ENCODE results near the gene LMAN2. TPM values are rescaled to one million over a fixed set of nuclear protein-coding genes. Genes with fewer than 3 reads are reported as not detected.

The LMAN2 gene
- total and polyA plus RNA-seq, 8 donors: 71.1 to 128 (median 92.6) TPM

DNA sequence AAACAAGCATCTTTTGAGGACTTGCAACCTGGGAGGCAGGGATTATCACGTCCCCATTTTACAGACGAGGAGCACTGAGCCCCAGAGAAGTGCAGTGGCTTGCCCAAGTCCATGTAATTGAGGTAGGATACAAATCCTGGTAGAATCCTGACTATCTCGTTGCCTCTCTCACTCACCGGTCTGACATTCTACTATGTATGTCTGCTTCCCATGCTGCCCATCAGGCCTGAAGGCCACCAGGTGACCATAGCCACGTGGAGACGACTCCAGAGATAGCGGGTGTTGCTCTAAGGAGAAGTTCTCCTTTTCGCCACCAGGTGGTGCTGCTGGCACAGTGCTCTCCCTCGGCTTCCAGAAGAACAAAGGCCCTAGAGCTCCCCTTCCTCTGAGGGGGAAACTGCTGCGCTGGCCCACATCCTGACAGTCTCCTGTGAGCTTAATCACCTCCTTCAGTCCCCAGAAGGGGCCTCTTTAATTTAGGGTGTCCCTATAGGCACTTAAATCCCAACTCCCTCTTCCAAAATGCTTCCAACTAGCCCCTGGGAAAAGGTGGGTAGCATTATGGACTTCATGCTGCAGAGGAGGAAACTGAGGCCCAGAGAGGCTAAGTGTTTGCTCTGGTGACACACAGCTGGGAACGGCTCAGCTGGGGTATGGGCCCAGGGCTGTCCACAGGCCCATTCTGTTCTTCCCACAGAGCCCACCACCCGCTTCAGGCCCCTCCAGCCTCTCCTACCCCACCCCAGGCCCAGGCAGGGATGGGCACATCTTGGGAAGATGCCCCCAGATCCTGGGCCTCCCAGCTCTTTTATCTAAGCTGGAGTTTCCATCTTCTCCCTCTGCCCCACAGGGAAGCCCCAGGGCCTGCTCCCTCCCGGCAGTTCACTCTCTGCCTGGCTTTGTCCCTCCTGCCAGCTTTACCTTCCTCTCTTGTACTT lies 39.2 kb upstream of the LMAN2 start:
- DNase-seq: peak; percentile 77 to 92 (median 86)
- no peaks in the 10 kb centered on the region for H3K27me3 ChIP-seq
- no peaks in the 10 kb centered on the region for H3K36me3 ChIP-seq
- TF ChIP-seq, protein P1, sequence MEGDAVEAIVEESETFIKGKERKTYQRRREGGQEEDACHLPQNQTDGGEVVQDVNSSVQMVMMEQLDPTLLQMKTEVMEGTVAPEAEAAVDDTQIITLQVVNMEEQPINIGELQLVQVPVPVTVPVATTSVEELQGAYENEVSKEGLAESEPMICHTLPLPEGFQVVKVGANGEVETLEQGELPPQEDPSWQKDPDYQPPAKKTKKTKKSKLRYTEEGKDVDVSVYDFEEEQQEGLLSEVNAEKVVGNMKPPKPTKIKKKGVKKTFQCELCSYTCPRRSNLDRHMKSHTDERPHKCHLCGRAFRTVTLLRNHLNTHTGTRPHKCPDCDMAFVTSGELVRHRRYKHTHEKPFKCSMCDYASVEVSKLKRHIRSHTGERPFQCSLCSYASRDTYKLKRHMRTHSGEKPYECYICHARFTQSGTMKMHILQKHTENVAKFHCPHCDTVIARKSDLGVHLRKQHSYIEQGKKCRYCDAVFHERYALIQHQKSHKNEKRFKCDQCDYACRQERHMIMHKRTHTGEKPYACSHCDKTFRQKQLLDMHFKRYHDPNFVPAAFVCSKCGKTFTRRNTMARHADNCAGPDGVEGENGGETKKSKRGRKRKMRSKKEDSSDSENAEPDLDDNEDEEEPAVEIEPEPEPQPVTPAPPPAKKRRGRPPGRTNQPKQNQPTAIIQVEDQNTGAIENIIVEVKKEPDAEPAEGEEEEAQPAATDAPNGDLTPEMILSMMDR (IDR thresholded peaks at IDR 0.05): peak; percentile 95 to 99 (median 98)
- H3K9me3 ChIP-seq: no peaks in the 10 kb centered on the region
- H3K4me3 ChIP-seq: no peak overlapping the region
- H3K4me1 ChIP-seq: no peaks in the 10 kb centered on the region
- intact Hi-C loops (cut with DNase I): loop anchor here in 2 of 3 donors (5.0 kb wide), 2 partner anchors 62 to 112 kb away; no protein-coding TSS in a partner anchor
- no peak overlapping the region for H3K27ac ChIP-seq
- WGBS, 2 donors: 22 to 26% methylated on average over 13 of the region's 13 CpGs
- FAIRE-seq: no peak
- ATAC-seq: peak; percentile 90 to 97 (median 95)

DNA sequence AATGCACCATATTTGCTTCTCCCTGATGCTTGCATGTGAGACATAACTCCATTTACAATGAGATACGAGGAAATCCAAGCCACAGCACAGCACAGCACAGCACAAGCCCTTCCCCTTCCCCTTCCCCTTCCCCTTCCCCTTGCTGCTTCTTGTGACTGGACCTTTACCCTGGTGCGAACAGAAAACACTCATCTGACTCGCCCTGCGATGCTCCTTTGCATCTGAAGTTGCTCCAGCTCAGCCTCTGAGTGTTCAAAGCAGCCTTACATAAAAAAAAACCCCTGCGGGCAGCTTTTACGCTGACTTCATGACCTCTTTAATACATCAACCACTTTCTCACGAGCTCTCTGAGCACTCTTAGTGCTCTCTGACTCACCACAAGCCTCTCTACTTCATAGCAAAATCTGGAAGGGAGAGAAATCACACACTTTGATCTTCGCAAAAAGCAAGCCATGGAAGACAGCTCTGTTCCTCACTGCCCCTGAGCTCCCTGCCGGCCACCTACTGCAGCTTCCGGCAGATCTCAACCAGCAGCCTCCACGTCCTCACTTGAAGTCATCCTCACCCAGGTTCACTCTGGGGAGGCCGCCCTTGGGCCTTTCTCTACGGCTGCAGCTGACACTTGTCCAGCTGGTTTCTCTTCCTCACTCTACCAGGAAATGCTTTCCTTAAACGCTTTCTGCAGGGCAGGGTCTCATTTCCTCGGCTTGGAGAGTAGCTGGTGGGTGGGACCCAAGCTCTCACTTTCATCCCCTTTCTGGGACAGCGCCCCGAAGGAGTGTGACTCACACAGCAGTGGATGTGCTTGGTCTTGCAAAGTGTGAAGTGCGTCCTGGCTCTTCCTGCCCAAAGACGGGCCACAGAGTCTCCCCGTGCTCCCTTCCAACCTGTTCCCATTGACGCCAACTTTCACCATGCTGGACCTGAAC lies 38.0 kb upstream of the LMAN2 start:
- Histone ChIP-seq H3K27ac (peak overlapping the region in 1 of 4 donors; percentile 8), H3K4me3 (no peak overlapping the region), H3K27me3 (no peaks in the 10 kb centered on the region), H3K36me3 (no peaks in the 10 kb centered on the region), H3K4me1 (no peaks in the 10 kb centered on the region), H3K9me3 (no peaks in the 10 kb centered on the region)
- TF ChIP-seq, protein P1 (IDR thresholded peaks at IDR 0.05): no peak
- ATAC-seq: peak in 2 of 4 donors; percentile 41 to 60
- 60 to 62% methylated on average over 21 of the region's 21 CpGs for WGBS, 2 donors
- intact Hi-C loops (cut with DNase I): loop anchor here in 2 of 3 donors (5.0 to 10.0 kb wide), 3 partner anchors 63 to 113 kb away; partner anchors contain the start of gene MXD3 (in 1 of the 2)
- no peak for DNase-seq
- no peak for FAIRE-seq

DNA sequence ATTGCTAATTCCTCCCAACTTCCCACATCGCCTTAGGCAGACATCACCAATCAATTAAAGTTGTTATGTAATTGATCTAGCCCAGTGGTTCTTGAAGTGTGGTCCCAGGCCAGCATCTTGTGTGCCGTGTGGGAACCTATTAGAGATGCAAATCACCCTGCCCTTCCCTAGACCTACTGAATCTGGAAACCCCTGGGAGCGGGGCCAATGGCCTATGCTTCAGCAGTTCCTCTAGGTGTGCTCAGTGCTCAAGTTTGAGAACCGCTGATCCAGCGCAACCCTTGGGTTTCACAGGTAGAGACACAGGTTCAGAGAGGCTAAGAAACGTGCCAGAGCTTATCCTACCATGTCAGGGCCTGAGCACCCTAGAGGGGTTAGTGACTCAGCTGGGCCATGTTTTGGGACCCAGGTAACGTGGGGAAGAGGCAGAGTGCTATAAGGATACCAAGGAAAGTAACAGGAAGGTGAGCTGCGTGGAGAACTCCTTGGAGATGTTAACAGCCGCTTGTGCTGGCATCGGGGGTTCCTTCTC lies 37.1 kb upstream of the LMAN2 start:
- ATAC-seq (no peak), FAIRE-seq (no peak), DNase-seq (no peak)
- no peak overlapping the region for H3K4me3 ChIP-seq
- H3K27ac ChIP-seq: no peak overlapping the region
- WGBS, 2 donors: 83 to 91% methylated on average over 10 of the region's 10 CpGs
- intact Hi-C loops (cut with DNase I): loop anchor here in 1 of 3 donors (10.0 kb wide), 1 partner anchor 74 kb away; the partner anchor contains the start of gene MXD3
- H3K27me3 ChIP-seq: no peaks in the 10 kb centered on the region
- no peaks in the 10 kb centered on the region for H3K4me1 ChIP-seq
- no peaks in the 10 kb centered on the region for H3K36me3 ChIP-seq
- no peaks in the 10 kb centered on the region for H3K9me3 ChIP-seq
- TF ChIP-seq, protein P1 (IDR thresholded peaks at IDR 0.05): no peak

DNA sequence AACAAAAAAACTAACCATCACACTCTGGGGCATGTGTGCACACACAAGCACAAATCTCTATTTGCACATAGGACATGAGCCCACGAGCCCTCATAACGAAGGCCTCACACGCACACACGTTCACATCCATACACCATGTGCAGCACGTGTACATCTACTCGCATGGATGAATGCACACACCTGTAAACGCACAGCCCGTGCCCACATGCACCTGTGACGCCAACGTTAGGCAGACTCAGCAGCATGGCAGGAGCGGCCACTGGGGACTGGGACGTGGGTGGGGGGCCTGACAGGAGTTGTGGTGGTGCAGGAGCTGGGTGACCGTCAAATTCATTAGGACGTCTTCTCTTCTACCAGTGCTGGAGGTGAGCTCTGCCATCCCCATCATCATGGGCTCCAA lies 35.9 kb upstream of the LMAN2 start:
- Histone ChIP-seq H3K4me3 (no peak overlapping the region), H3K36me3 (no peaks in the 10 kb centered on the region), H3K9me3 (no peaks in the 10 kb centered on the region), H3K27ac (no peak overlapping the region), H3K4me1 (no peaks in the 10 kb centered on the region), H3K27me3 (no peaks in the 10 kb centered on the region)
- intact Hi-C loops (cut with DNase I): loop anchor here in 1 of 3 donors (10.0 kb wide), 1 partner anchor 73 kb away; the partner anchor contains the start of gene MXD3
- DNase-seq: no peak
- no peak for FAIRE-seq
- TF ChIP-seq, protein P1 (IDR thresholded peaks at IDR 0.05): no peak
- no peak for ATAC-seq
- 66 to 67% methylated on average over 14 of the region's 14 CpGs for WGBS, 2 donors

Data from pancreas (tissue), 10 donors.